VCaP (cell line): ENCODE results near the gene ALLC.

Experiments used
- H3K27ac ChIP-seq: fragments of 450-650 bp; 2 replicates; pipeline ENCODE4 v1.5.1; 2017
- TF ChIP-seq, protein P1 (sequence below): fragments of 450-650 bp; conservative IDR thresholded peaks from 2 replicates; pipeline ENCODE4 v1.5.1; 2017; ENCODE audit warnings: mild to moderate bottlenecking, moderate library complexity

ALLC gene

DNA sequence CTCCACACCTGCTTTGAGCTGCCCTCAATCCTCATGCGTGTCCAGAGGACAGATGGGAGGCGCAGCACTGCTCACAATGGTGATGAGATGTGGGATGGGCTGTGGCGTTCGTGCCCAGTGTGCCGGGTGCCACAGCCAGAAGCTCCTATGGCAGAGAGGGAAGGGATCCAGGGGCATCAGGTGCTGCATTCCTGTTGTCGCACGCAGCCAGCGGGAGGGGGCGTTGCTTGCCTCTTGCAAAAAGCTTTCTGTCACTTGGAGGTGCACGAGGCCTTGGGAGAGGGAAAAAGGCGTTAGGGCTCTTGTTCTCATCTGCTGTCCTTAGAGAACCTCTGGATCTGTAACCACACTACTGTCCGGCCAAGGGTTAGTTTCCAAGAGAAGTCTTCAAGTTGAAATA lies 29.2 kb upstream of the ALLC start:
- TF ChIP-seq, protein P1, sequence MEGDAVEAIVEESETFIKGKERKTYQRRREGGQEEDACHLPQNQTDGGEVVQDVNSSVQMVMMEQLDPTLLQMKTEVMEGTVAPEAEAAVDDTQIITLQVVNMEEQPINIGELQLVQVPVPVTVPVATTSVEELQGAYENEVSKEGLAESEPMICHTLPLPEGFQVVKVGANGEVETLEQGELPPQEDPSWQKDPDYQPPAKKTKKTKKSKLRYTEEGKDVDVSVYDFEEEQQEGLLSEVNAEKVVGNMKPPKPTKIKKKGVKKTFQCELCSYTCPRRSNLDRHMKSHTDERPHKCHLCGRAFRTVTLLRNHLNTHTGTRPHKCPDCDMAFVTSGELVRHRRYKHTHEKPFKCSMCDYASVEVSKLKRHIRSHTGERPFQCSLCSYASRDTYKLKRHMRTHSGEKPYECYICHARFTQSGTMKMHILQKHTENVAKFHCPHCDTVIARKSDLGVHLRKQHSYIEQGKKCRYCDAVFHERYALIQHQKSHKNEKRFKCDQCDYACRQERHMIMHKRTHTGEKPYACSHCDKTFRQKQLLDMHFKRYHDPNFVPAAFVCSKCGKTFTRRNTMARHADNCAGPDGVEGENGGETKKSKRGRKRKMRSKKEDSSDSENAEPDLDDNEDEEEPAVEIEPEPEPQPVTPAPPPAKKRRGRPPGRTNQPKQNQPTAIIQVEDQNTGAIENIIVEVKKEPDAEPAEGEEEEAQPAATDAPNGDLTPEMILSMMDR: no peak
- no peak overlapping the region for H3K27ac ChIP-seq

DNA sequence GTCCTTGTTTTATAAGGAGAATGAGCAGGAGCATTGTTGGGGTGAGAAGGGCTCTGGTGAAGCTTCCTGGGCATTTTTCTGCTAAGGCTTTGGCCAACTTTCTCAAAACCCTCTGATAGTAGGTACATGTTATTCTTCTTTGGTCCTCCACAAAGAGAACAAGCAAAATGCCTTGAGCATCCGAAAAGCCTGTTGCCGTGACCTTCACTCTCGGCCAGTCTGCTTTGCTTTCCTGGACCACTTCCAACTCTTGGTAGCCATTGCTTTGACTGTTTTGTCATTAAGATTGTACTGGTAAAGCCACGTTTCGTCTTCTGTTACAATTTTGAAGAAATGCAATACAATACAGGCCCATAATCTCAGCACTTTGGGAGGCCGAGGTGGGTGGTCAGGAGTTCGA lies 27.4 kb upstream of the ALLC start:
- no peak overlapping the region for H3K27ac ChIP-seq
- TF ChIP-seq, protein P1: no peak

DNA sequence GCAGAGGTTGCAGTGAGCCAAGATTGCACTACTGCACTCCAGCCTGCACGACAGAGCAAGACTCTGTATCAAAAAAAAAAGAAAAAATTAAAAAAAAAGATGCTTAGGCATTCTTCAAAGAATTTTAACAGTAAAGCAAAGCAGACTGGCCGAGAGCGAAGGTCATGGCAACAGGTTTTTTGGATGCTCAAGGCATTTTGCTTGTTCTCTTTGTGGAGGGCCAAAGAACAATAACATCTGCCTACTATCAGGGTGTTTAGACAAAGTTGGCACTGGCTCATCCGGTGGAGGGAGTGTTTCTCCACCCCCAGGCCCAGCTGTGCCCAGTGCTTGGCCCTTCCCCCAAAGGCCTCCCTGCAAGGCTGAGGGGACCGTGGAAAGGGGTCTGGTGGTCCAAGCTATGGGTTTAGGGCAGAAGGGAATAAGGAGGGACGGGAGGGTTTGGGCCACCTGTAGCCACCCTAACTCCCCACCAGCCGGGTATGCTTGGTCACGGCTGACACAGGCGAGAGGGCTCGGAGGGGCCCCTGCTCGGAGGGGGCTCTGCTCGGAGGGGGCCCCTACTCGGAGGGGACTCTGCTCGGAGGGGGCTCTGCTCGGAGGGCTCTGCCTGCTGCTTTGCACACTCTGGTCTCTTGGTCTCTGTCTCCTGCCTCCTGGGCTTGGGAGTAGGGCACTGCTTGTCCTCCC lies 26.7 kb upstream of the ALLC start:
- H3K27ac ChIP-seq: no peak overlapping the region
- TF ChIP-seq, protein P1: no peak

DNA sequence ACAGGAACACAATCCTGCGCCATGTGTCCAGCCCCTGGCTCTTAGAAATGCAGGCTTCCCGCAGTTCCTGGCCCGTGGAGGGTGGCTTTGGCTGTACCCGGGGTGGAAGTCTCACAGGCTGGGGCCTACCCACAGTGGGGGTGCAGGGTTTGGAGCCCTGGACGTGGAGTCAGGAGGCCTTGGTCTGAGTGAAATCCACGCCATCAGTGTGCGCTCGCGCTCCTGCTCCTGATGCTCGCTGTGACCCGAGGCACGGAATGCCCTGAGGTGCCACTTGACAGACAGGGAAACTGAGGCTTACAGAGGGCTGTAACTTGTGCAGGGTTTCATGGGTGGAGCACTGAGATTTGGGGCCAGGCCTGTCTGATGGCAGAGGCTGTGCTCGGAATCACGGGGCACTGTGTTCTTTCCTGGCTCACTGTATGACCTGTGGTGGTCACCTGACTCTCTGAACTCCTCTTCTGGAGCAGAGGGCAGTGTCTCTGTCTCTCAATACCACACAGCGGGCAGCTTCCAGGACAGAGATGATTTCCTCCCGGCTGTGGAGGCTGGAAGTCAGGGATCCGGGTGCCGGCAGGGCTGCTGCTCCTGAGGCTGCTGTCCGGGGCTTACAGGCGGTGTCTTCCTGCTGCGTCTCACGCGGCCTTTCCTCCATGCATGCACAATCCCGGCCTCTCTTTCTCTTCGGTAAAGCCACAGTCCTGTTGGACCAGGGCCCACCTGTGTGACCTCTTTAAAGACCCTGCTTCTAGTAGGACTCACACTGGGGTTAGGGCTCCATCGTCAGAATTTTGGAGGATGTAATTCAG lies 25.9 kb upstream of the ALLC start:
- TF ChIP-seq, protein P1: no peak

DNA sequence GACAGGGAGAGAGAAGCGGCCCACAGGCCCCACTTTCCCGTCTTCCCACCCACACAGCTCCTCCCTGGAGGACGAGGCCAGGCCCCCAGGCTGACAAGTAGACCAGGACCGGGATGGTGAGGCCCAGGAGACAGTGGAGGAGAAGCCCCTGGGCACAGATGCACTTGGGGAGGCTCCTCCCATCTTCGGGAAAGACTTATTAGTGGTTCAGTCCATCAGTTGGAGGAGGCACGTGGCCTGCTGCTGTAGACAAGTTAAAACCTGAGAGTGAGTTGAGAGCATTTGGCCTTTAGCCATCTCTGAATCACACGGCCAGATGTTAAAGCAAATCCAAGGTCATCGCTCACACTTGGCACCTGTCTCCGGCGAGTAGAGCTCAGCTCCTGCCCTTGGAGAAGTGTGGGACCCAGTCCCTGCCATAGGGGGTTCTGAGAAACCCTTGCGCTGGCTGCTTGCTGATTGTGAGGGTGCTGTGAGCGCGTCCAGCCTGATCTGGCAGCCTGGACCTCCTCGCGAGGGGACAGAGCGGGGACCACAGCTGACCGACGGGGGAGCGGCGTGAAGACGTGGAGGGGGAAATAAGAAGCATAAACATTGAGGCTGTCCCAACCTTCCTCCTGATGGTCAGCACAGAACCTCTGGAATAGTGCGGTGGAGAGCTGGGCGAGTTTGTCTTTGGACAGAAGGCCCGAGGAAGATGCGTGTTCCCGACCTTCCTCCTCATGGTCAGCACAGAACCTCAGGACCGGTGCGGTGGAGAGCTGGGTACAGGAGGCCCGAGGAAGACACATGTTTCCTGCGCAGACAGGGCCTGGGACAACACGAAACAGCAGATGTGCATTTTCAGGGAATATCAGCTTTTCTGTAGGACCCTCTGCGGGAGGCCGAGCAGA lies 24.7 kb upstream of the ALLC start:
- TF ChIP-seq, protein P1: no peak
- no peak overlapping the region for H3K27ac ChIP-seq

More for the DNA sequence above, 25.9 kb upstream of the ALLC start:
- H3K27ac ChIP-seq: no peak overlapping the region

DNA sequence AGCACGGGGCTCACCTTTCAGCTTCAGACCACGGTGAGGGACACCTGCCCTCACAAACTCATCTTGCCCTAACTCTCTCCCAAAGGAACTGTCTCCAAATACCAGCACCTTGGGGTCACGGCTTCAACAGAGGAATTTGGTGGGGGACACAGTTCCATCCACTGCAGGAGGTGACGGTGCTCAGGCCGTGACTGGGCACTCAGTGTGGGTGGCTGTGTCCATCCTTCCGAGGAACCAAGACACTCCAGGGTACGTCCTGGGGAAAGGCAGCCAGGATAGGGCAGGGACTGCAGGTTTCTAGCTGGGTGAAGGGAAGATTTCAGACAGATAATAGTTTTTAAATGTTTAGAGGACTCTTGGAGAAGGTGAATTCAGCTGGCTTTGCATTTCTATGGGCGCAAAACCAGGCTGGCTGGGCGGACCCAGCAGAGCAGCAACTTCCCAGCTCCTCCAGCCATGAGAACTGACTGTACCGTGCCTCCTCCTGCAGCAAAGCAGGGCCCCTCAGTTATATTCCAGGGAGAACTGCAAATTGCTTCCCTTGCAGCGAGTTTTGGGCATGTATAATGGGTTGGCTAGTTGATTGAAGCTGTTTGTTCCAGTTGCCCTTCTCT lies 23.9 kb upstream of the ALLC start:
- TF ChIP-seq, protein P1: no peak
- no peak overlapping the region for H3K27ac ChIP-seq
